Medulla oblongata (tissue), 1 donor: ENCODE results near the gene WDR77.
A peak's percentile ranks its signal among the peaks of the same experiment; 100 is the strongest.

Experiments
- DNase-seq: peaks from one replicate; pipeline ENCODE4 v3.0.0-alpha.2; 2015; ENCODE audit errors: extremely low spot score

Gene WDR77

DNA sequence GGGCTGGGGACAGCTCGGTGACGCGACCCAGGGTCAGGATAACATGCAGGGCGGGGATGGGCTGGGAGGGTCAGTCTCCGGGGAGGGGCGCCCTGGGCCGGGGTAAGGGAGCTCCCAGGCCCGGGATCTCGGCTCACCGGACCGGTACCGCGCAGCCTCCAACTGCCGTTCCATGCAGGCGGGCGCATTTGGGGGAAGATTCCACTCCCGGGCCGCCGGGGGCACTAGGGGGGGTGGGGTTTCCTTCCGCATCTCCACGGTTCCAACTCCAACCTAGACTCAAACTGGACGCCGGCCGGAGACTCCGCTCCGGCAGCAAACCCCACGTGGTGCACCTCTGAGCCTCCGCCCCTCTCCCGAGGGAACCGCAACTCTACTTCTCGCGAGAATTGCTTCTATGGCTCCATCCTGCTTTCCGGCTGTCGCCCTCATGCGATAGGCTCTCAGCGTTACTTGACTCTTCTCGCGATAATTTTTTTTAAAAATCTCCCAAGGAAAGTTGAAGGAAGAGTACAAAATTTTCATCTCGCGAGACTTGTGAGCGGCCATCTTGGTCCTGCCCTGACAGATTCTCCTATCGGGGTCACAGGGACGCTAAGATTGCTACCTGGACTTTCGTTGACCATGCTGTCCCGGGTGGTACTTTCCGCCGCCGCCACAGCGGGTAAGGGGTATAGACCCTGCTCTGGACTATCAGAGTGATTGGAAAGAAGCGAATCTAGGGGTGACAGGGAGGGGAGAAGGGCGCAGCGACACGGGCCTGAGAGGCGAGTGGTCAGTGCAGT lies at the start of gene WDR77, which contains the start of gene ATP5PB:
Gene WDR77 (minus strand): TSS at position 339 of the 785 bp plus-strand sequence. CDS start 87 bp downstream, at position 252.
Gene ATP5PB (plus strand): TSS at position 547 of the 785 bp plus-strand sequence. CDS start 78 bp downstream, at position 625.
- peak; percentile 99 for DNase-seq

DNA sequence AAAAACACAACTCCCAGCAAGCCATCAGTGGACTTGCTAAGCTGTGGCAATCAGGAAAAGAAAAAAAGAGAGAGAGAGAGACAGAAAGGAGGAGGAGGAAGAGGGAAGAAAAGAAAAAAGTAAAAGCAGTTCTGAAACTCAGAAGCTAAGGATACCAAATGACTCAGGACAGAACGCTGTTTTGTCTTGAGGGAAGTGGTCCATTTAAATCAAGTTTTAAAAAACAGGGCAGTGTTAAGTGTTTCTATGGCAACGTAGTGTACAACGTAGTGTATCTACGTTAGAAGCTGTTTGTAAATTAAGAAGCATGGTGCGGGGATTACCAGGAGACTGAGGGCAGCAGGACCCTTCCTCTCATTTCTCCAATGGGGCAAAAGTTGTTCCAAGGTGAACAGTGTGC lies 48.5 kb upstream of the WDR77 start:
- DNase-seq = no peak

DNA sequence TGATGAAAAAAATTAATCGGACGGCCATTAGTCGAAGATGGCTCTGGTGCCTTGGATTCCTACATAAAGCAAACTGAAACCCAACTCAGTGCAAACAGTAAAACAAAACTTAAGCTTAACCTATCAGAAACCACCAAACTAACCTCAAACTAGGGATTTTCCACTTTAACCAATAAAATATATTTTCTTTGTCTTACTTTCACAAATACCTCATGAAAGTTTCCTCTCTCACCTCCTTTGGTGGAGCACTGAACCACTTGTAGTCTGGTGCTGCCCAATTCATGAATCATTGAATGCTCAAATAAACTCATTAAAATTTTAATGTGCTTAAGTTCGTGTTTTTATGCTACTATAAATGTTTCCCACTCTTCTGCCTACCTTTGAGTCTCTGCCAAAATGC lies 47.3 kb upstream of the WDR77 start:
- DNase-seq = no peak

DNA sequence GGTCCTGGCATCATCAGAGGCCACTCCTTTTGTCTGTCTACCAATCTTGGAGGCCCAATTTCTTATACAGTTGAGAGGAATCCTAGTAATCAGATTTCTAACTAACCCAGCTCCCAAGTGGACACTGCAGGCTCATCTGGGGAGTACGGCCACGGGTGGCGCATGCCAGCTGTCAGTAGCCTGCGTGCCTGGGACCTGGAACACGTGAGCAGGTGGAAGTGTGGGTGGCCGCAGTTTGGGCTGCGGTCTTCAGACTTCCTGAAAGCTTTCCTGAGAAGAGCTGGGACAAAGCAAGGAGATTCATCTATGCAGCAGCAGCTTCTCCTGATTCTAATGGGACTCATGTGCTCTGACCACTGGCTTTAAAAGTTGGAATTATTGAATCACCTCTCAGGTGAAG lies 42.0 kb upstream of the WDR77 start:
- no peak for DNase-seq

DNA sequence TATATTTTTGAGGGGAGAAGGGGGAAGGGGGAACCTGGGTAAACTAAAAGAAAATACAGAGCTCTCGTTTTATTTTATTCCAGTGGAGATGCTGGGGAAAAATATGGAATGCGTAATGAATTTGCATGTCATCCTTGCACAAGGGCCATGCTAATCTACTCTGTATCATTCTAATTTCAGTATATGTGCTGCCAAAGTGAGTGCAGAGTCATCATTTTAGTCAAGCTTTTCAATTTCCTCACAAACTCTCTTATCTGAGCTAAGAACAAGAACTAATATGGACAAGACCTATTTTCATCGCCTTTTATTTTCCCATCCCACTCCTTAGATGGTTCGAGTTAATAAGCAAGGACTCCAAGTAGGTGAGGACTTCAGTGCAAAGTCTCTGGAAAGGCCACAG lies 41.2 kb upstream of the WDR77 start:
- no peak for DNase-seq

DNA sequence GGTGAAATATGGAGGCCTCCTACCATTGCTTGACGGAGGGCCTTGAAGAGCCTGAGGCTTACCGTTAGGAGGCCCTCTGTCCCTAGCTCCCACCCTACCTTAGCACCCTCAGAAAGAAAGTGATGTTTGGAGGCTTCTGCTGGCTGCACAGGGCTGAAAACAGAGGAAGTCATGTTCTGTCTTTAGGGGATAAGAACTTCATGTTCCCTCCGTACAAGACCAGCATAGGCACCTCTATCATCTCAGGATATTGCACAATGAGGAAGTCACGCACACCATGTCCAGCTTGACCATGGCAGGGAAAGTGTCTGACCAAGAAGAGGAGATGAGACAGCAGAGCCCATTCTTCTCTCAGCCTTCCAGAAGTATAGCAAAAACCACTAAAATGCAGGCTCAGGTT lies 40.5 kb upstream of the WDR77 start:
- peak; percentile 82 for DNase-seq

DNA sequence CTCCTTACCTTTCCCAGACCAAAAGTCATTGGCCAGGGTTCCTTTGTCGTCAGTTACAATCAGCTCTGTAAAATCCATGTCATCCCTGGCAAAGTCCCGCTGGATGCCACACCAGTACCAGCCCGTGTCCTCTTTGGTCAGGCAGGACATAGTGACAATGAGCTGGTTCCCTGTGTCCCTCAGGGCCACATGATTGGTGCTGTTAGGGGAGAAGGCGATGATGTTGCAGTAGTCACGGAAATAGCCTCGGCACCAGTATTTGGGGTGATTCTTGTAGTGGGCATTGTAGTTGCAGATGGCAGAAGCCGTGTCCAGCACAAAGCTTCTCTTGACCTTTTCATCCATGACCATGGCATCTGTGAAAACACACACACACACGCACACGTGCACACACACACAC lies 39.6 kb upstream of the WDR77 start:
- no peak for DNase-seq

DNA sequence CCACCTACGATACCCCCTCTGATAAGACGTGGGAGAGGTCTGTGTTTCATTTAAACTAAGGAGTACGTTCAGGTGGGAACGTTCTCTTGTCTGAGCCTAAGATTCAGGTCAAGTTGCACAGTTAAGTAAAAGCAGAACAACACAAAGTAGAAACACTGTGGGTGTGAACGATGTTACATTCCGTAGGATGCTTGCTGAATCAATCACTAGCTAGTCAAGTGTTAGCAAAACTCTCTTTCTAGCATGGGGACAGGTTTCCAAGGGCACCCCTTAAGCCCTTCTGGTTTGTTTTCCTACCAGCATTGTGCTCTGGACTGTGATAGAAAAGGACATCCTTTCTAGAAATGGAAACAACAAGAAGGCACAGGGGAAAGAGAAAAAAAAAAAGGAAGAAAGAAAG lies 38.1 kb upstream of the WDR77 start:
- DNase-seq = no peak

DNA sequence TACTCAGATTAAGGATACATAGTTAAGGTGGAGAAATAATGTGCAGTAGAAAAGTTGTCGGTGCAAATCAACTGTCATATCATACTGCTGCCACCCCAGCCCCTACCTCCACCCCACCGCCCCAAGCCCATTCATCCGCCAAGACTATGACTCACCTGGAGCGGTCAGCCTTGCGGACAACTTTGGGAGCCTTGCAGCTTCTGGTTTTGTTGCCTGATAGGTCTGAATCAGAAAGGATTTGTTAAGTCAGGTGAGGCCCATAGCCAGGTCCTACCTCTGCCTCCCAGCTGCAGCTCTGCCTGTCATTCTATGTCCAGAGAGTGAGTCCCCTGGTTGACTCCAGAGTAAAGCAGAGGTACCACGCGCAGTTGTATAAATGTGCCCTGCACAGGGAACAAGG lies 37.4 kb upstream of the WDR77 start:
- no peak for DNase-seq

DNA sequence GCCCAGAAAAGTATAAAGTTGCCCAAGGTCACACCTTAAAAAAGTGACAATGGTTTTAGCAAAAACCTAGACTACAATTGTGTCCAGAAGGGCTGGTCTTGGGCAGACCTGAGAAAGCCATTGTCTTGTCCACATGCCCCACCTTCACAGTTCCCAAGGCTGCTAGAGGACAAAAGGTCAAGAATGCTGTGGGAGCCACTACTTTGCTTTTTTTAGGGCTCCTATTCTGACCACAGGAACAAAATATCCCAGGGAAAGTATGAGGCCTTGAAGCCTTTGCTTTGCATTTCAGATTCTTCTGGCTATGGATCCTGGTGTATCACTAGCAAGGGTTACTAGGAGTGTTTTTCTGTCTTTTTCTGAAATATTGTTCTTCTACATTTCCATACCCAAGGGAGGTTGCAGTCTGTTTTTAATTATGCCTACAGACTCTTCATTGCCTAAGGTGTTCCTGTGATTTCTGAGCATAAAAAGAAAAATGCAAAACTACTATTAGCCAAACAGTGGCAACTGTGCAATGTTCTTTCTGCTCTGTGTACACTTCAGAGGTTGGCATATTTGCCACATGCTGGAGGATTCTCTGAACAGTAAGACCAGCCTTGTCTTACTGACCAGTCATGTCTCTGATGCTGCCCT lies 35.5 kb upstream of the WDR77 start:
- DNase-seq = no peak

DNA sequence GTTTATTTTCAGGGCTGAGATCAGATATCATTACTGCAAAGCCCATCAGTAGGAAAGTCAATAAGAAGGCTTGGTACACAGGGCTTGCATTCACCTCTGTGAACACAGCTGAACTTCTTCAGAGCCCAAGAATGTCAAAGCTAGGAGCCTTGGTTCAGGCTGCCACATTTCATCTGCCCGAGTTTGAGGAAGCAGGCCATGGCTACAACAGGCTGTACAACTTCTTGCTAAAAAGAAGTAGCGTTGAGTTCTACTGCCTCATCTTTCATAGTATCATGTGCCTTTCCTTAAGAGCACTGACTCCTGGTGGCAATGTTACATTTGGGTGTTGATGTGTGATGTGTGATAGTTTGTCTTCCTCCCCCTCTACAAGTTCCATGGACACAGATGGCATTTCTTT lies 34.8 kb upstream of the WDR77 start:
- no peak for DNase-seq

DNA sequence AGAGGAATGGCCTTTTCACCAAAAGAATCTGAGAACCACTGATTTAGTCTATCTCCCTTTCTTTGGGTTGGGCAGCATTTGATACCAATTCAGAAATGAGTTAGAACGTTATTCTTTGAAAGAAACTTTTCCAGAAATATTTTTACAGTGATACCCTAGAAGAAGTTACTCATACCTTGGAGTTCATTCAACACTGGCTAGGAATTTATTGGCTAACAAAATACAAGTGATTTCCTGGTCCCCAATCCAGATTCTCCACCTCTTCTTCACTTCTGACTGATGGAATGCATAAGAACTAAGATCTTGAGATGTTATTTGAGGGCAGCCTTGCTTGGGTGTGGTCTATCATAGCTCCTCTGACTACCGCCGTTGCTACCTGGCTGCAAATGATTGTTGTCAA lies 34.1 kb upstream of the WDR77 start:
- DNase-seq = no peak

DNA sequence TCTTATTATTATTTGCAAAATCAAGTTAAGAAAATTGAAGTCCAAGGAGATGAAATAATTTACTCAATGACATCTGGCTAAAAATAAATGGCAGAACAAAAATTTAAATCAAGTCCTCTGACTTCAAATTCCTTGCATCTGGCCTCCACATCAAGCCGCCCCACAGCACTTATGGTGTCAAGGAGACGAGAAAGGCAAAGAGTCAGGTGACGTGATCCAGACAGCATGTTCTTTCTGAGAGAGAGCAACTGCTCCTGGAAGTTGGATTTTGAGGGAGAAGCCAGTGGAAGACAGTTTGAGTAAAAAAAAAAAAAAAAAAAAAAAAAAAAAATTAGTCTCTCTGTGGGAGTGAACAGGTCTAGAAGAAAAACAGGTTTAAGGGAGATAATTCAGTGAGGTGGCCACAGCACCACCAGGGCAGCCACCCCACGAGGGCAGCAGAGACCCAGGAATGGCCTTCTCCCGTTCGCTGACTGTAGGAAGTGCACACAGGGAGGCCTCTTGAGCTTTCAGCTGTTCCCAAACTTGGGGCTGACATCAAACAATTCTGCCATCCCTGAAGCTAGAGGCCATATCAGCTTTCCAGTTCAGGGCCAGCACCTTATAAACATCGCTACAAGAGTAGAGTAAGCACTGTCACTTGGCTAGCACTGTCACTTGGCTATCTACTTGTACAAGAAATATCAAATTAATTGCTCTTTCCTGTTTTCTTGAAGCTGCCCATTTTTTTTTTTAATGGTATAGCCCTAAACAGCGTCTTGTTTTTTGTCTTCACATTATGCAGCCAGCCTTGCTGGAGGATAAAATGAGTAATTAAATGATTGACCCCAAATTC lies 32.5 kb upstream of the WDR77 start:
- peak; percentile 92 for DNase-seq

DNA sequence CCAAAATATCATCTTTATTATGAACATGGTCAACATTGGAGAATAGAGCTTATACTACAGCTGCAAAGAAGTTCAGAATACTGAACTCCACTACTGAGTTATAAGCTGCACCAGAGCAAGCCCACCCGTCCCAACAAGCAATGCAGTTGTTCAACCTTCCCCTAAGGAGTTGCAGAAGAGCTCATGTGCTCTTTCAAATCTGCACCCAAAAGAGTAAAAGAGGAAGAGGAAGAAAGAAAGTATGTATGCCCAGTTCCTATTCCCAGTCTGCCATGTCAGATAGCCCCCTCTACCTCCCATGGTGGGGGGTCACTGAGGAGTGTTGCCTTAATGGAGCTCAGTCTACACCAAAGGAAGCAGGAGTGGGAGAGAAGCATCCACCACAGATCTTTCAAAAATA lies 31.6 kb upstream of the WDR77 start:
- DNase-seq = no peak

DNA sequence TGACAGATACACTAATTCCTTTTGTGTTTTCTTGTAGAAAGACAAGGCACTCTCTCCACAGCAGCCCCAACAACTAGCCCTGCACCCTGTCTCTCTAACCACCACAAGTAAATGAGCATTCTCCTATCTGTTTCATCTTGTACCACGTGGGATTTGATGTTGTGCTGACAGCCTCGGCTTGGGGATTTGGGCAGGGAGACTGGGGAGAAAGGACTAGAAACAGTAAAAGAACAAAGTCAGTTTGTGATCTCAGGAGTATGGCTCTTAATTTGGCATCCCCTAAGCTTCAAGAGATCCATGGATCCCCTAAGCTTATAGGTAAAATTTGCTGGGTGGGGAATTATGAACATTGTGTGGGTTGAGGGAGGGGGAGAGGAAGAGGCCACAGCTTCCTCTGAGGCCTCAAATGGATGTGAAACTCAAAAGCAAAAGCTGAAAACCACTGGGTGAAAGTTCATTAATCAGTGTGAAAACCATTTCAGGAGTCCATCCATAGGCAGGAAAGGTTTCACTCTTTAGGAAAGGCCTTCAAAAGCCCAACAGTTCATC lies 27.8 kb upstream of the WDR77 start:
- DNase-seq = peak; percentile 61

DNA sequence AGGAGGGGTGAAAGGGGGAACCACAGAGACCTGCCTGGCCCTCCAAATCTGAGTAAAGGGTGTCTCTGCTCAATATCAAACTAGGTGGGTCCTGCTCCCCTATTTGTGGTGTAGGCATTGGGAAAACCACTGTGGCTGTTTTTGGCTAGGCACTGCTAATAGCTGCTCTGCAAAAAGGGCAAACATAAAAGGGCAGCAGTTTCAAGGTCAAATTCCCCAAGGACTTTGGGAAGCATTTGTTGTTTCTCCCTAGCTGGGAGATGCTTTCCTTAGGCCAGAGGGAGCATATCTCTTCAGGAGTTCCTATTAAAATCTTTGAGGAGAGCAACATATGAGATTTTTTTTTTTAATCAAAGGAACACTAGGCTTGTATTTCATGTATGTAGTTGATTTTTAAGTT lies 27.2 kb upstream of the WDR77 start:
- no peak for DNase-seq

DNA sequence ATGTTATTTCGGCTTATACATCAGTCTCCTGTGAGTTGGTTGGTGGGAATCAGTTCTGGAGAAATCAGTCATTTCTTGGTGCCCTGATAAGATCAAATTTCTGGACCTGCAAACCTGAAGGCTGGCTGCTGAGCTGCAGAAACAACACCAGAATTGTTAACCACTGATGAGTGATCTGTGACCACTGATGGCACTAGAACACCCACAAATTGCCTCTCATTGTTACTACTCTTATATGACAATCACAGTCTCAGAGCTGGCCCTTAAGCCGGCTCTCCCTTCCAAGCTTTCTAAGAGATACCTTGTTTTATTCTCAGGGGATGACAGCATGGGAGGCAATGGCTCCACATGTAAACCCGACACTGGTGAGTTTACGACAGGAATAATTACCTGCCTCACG lies 26.6 kb upstream of the WDR77 start:
- no peak for DNase-seq

DNA sequence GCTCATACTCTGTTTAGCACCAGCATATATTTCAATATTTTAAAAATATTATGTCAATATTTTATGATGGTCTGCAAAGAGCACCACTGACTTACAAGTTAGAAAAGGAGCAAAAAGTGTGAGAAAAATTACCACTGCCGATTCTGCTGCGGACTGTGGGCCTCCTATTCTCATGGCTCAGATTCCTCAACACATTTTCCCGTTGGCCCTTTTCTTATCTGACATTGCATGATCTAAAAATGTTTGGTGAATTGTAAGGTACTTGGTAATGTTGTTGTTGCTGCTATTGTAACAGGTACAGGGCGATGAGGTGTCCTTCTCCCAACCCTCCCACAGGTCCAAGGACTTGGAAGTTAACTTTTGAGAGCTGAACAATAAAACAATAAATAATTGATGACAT lies 25.5 kb upstream of the WDR77 start:
- DNase-seq = no peak

DNA sequence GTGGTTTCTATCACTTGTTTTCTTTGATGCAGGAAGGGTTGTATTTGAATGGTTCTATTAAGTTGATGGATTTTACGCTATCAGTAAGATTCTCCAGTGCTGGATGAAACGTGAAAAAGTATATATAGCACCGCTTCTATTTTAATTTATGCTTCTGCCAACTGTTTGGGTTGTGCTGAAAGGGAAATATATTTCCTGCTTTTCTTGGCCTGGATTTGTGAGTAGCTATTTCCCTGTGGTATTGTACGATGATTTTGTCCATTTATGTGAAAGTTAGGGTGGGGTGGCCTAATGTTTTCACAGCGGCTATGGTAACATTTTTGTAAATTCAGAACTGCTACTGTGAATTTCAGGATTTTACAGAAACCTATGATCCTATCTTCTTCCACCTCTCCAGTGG lies 25.1 kb upstream of the WDR77 start:
- DNase-seq = no peak

DNA sequence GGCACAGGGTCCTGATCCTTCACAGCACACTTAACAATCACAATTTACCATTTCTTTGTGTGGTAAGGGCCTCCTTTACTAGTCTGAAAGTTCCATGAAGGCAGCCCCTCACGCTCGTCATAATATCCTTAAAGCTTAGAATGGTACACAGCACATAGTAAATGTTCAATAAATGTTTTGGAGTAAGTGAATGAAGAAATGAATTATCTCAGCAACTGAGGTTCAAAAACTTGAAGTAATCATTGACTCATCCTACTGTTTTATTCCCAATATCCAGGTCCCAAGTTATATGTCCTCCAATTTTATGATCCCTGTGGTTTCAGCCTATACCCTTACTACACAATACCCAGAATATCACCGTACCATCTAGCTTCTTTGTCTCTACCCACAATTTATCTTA lies 22.5 kb upstream of the WDR77 start:
- DNase-seq = no peak

DNA sequence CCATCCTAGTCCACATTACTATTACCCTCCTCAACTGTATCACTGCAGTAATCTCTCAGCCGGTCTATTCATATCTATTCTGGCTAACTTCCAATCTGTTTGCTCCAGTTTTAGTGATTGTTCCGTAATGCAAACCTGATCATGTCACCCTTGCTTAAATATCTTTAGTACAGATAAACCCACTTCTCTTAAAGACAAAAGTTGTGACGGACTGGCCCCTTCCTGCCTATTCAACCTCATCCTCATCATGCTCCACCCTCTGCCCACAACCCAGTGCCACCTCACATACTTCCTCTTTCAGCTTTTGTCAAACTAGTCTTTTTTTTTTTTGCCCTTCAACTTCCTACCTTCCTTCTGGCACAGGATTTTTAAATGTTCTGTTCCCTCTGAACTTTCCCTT lies 22.0 kb upstream of the WDR77 start:
- DNase-seq = peak; percentile 86

DNA sequence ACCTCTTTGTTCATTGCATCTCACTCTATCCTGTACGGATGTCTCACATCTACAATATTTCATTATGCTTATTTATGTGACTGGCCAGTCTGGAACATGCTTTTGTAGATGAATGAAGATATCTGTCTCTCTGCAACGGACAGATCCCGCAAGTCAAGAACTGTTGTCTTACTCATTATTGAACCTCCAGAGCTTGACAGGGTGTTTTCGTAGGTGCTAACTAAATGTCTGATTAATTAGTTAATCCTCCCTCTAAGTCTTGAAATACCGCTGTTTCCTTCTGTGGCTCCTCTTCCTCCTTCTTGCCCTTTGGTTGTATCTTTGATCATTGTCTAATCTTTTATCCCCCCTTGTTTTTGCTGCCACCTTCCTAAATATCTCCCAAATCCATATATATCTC lies 21.5 kb upstream of the WDR77 start:
- no peak for DNase-seq
